Transverse colon (tissue), 4 donors: ENCODE measurements around the gene GNB1L. TPM values are rescaled to one million over a fixed set of nuclear protein-coding genes. Genes with fewer than 3 reads are reported as not detected.
A peak's percentile ranks its signal among the peaks of the same experiment; 100 is the strongest.

Experiments
- DNase-seq: peaks from one replicate; pipeline ENCODE4 v3.0.0-alpha.2; 2019
- H3K27ac ChIP-seq, 4 donors: fragments of 200-600 bp; sonication (generic); 2 replicates each; pipeline ENCODE4 v1.5.1; 2016 to 2018; ENCODE audit warnings: inconsistent platforms in 4 of 4
- H3K27me3 ChIP-seq: fragments of 200-600 bp; sonication (generic); 2 replicates; pipeline ENCODE4 v1.5.1; 2017; ENCODE audit warnings: inconsistent platforms
- H3K36me3 ChIP-seq, 4 donors: fragments of 200-600 bp; sonication (generic); 2 replicates each; pipeline ENCODE4 v1.5.1; 2017 to 2019; ENCODE audit warnings: inconsistent platforms in 4 of 4
- H3K4me1 ChIP-seq, 4 donors: fragments of 200-600 bp; sonication (generic); 2 replicates each; pipeline ENCODE4 v1.5.1; 2017 to 2020; ENCODE audit warnings: inconsistent platforms in 4 of 4
- H3K4me3 ChIP-seq, 4 donors: fragments of 200-600 bp; sonication (generic); 1 replicate in 1 of 4; 2 replicates in 3 of 4; pipeline versions ENCODE4 v1.5.1 to v1.6.1; 2017 to 2019; ENCODE audit warnings: inconsistent platforms in 4 of 4
- H3K9me3 ChIP-seq, 2 donors: fragments of 200-600 bp; sonication (generic); 2 replicates each; pipeline ENCODE4 v1.5.1; 2017 to 2019; ENCODE audit warnings: inconsistent platforms in 2 of 2
- CTCF ChIP-seq, 5 experiments: fragments of 200-600 bp in 3 of 5; fragments of 450-650 bp in 2 of 5; sonication (generic) in 3 of 5; IDR thresholded peaks; 1 replicate in 2 of 5; 2 replicates in 3 of 5; pipeline ENCODE4 v1.5.1; 2016 to 2017; ENCODE audit warnings: antibody characterized with exemption in 5 of 5, inconsistent platforms in 3 of 5, mild to moderate bottlenecking in 2 of 5, moderate library complexity in 1 of 5
- EP300 ChIP-seq: sonication (generic); formaldehyde crosslinking; IDR thresholded peaks from one replicate; pipeline ENCODE4 v1.6.1; 2017; ENCODE audit warnings: antibody characterized with exemption, low read depth
- POLR2A ChIP-seq: fragments of 450-650 bp; IDR thresholded peaks from one replicate; pipeline ENCODE4 v1.6.1; 2016; ENCODE audit warnings: antibody characterized with exemption, mild to moderate bottlenecking, moderate library complexity
- POLR2AphosphoS5 ChIP-seq, 3 donors: sonication (generic); formaldehyde crosslinking; IDR thresholded peaks; one replicate each; pipeline ENCODE4 v1.6.1; 2016; ENCODE audit warnings: antibody characterized with exemption in 3 of 3
- WGBS, 2 donors: methylation state at CpG; one replicate each; pipeline ENCODE4 v1.1.5; 2018; ENCODE audit warnings: low coverage in 1 of 2; 5-methylcytosine and 5-hydroxymethylcytosine counted together
- in situ Hi-C, 4 donors: fragments of 200-750 bp; cut with MboI; loops; one replicate each; pipeline versions ENCODE4 v1.15.0 to v1.15.1; 2017; ENCODE audit warnings: low sequenced_read_pairs in 3 of 4, low pct_ligation_motif_present in 1 of 4, low pct_unique_long_range_greater_than_20kb in 1 of 4
- intact Hi-C: fragments of 100-400 bp; cut with DNase I; formaldehyde crosslinking; loops from one replicate; pipeline ENCODE4 v1.15.1; 2023; ENCODE audit warnings: low total_unique reads
- total RNA-seq, 4 donors: library from RNA; depleted of rRNA; stranded (reverse); fragments of >200 nt; gene quantifications; one replicate each; pipeline ENCODE4 v1.1.0, GENCODE V29; 2016

GNB1L gene
- total RNA-seq, 4 donors from 2014 or later: 0.80 to 4.8 (median 2.8) TPM

GRCh38 chr22:19890502-19891316, 36.0 kb upstream of the GNB1L start:
- no peak overlapping the region for H3K4me3 ChIP-seq
- no peak for DNase-seq
- 88% methylated on average over 18 of the region's 20 CpGs; no CpG with 5 or more reads in 1 of the 2 donors for WGBS, 2 donors
- H3K27me3 ChIP-seq: no peaks in the 10 kb centered on the region
- peak overlapping the region in 2 of 4 donors; percentile 25 to 48 for H3K27ac ChIP-seq
- peaks cover 0 to 9% (median 4%) of the 10 kb centered on the region in 4 donors for H3K4me1 ChIP-seq
- in situ Hi-C loops: no loop called here
- H3K36me3 ChIP-seq: no peaks in the 10 kb centered on the region
- TF ChIP-seq CTCF (IDR thresholded peaks at IDR 0.05) (no peak), POLR2A (no peak), EP300 (no peak), POLR2AphosphoS5 (IDR thresholded peaks at IDR 0.05) (no peak)
- H3K9me3 ChIP-seq: no peaks in the 10 kb centered on the region
- intact Hi-C loops: no loop called here

GRCh38 chr22:19889951-19890350, 35.3 kb upstream of the GNB1L start:
- no peak overlapping the region for H3K4me3 ChIP-seq
- in situ Hi-C loops: no loop called here
- no peaks in the 10 kb centered on the region for H3K27me3 ChIP-seq
- peaks cover 0 to 9% (median 4%) of the 10 kb centered on the region in 4 donors for H3K4me1 ChIP-seq
- TF ChIP-seq POLR2AphosphoS5 (IDR thresholded peaks at IDR 0.05): no peak
- no peak for TF ChIP-seq CTCF (IDR thresholded peaks at IDR 0.05)
- TF ChIP-seq EP300: no peak
- no peak for TF ChIP-seq POLR2A
- intact Hi-C loops: no loop called here
- DNase-seq: no peak
- H3K9me3 ChIP-seq: no peaks in the 10 kb centered on the region
- WGBS, 2 donors: 94% methylated on average over 9 of the region's 9 CpGs; no CpG with 5 or more reads in 1 of the 2 donors
- no peak overlapping the region for H3K27ac ChIP-seq
- H3K36me3 ChIP-seq: no peaks in the 10 kb centered on the region

- no peak for DNase-seq
- 91 to 94% methylated on average over 6 to 17 of the region's 17 CpGs for WGBS, 2 donors
- H3K36me3 ChIP-seq: no peaks in the 10 kb centered on the region
Measured at GRCh38 chr22:19888131-19888746, 33.6 kb upstream of the GNB1L start.

More at GRCh38 chr22:19888131-19888746, 33.6 kb upstream of the GNB1L start:
- TF ChIP-seq CTCF (IDR thresholded peaks at IDR 0.05): no peak
- no peak for TF ChIP-seq EP300
- TF ChIP-seq POLR2AphosphoS5 (IDR thresholded peaks at IDR 0.05): no peak
- no peak for TF ChIP-seq POLR2A
- H3K9me3 ChIP-seq: no peaks in the 10 kb centered on the region
- H3K4me1 ChIP-seq: peaks cover 0 to 9% (median 4%) of the 10 kb centered on the region in 4 donors
- no peaks in the 10 kb centered on the region for H3K27me3 ChIP-seq
- in situ Hi-C loops (no loop called here), intact Hi-C loops (no loop called here)
- H3K4me3 ChIP-seq: no peak overlapping the region
- H3K27ac ChIP-seq: no peak overlapping the region
